ENCODE data around the gene HOXA7.

- TF ChIP-seq CTCF (IDR thresholded peaks at IDR 0.05) (no peak), EZH2 (IDR thresholded peaks at IDR 0.05; ENCODE audit: borderline replicate concordance, insufficient read depth, low read depth, low read length, poor library complexity, severe bottlenecking) (no peak)
Measured at GRCh38 chr7:27171325-27171636, 14.8 kb upstream of the HOXA7 start.

Measured in B cell (primary cell).